ENCODE data around the gene ERICH4. TPM values are rescaled to one million over a fixed set of nuclear protein-coding genes. Genes with fewer than 3 reads are reported as not detected.
"Not testable (repeated sequence)": the region's sequence is repeated elsewhere in the genome, so short reads cannot be mapped to it uniquely, and the experiment has no call there.

ERICH4 gene
- total RNA-seq, 2 donors from 2014 or later: not detected

GRCh38 chr19:41430922-41431321 lies 12.0 kb upstream of the ERICH4 start:
- DNase-seq (no peak), ATAC-seq (no peak)
- intact Hi-C loops (cut with DNase I, micrococcal nuclease): no loop called here

GRCh38 chr19:41431426-41432386 lies 11.2 kb upstream of the ERICH4 start:
- no peak for ATAC-seq
- intact Hi-C loops (cut with DNase I, micrococcal nuclease): no loop called here
- DNase-seq: peak in 1 of 2 donors; percentile 45

GRCh38 chr19:41433171-41433570 lies 9.8 kb upstream of the ERICH4 start:
- intact Hi-C loops (cut with DNase I, micrococcal nuclease): no loop called here
- no peak for DNase-seq
- no peak for ATAC-seq

GRCh38 chr19:41434450-41434849 lies 8.5 kb upstream of the ERICH4 start:
- intact Hi-C loops (cut with DNase I, micrococcal nuclease): no loop called here
- DNase-seq (no peak), ATAC-seq (no peak)

- intact Hi-C loops (cut with DNase I, micrococcal nuclease); ATAC-seq; DNase-seq: not testable (repeated sequence)
Measured at GRCh38 chr19:41435376-41435775, 7.6 kb upstream of the ERICH4 start.

- no peak for DNase-seq
- peak; percentile 50 for ATAC-seq
- intact Hi-C loops (cut with DNase I, micrococcal nuclease): no loop called here
Measured at GRCh38 chr19:41435936-41436673, 6.9 kb upstream of the ERICH4 start.

- ATAC-seq (no peak), DNase-seq (no peak)
- intact Hi-C loops (cut with DNase I, micrococcal nuclease): no loop called here
Measured at GRCh38 chr19:41436674-41436951, 6.3 kb upstream of the ERICH4 start.

- intact Hi-C loops (cut with DNase I, micrococcal nuclease): no loop called here
- ATAC-seq (no peak), DNase-seq (no peak)
Measured at GRCh38 chr19:41437944-41438574, 4.9 kb upstream of the ERICH4 start.

GRCh38 chr19:41439441-41440222 lies 3.3 kb upstream of the ERICH4 start, which contains the start of gene DMAC2:
DMAC2 (minus strand) TSS chr19:41439912; CDS start chr19:41439899, 13 bp downstream.
- peak; percentile 89 for ATAC-seq
- intact Hi-C loops (cut with DNase I, micrococcal nuclease): no loop called here

GRCh38 chr19:41441321-41441945 lies 1.5 kb upstream of the ERICH4 start:
- intact Hi-C loops (cut with DNase I, micrococcal nuclease): no loop called here
- no peak for DNase-seq
- no peak for ATAC-seq

More at GRCh38 chr19:41439441-41440222, 3.3 kb upstream of the ERICH4 start, which contains the start of gene DMAC2:
- peak; percentile 98 to 99 for DNase-seq

- intact Hi-C loops (cut with DNase I, micrococcal nuclease): no loop called here
- DNase-seq: no peak
- no peak for ATAC-seq
Measured at GRCh38 chr19:41443813-41444455, 978 bp downstream of the ERICH4 start.

- intact Hi-C loops (cut with DNase I, micrococcal nuclease): no loop called here
Measured at GRCh38 chr19:41445575-41445974, 2.6 kb downstream of the ERICH4 start.

GRCh38 chr19:41447732-41448332 lies 4.9 kb downstream of the ERICH4 start:
- DNase-seq (no peak), ATAC-seq (no peak)
- intact Hi-C loops (cut with DNase I, micrococcal nuclease): no loop called here

More at GRCh38 chr19:41445575-41445974, 2.6 kb downstream of the ERICH4 start:
- DNase-seq: no peak
- no peak for ATAC-seq

- intact Hi-C loops (cut with DNase I, micrococcal nuclease): no loop called here
- peak; percentile 52 to 65 for DNase-seq
- ATAC-seq: peak; percentile 79
Measured at GRCh38 chr19:41449079-41449864, 6.3 kb downstream of the ERICH4 start.

GRCh38 chr19:41449865-41450178 lies 6.9 kb downstream of the ERICH4 start:
- intact Hi-C loops (cut with DNase I, micrococcal nuclease): loop anchor here (5.0 to 10.0 kb wide), 2 partner anchors 117 to 125 kb away; partner anchors contain the start of gene CEACAM21 (in 1 of the 2)
- ATAC-seq (no peak), DNase-seq (no peak)

- DNase-seq (no peak), ATAC-seq (no peak)
- intact Hi-C loops (cut with DNase I, micrococcal nuclease): loop anchor here (5.0 to 10.0 kb wide), 2 partner anchors 115 to 122 kb away; partner anchors contain the start of gene CEACAM21 (in 1 of the 2)
Measured at GRCh38 chr19:41452584-41453275, 9.8 kb downstream of the ERICH4 start.

Measured in left colon (tissue), 2 donors.